DND-41 (cell line): ENCODE results near the gene IGF2.

Experiments
- CTCF ChIP-seq: IDR thresholded peaks from 2 replicates; pipeline ENCODE4 v1.5.1; 2012; ENCODE audit warnings: borderline replicate concordance, low read length, moderate library complexity, mild to moderate bottlenecking; ENCODE audit not compliant: poor library complexity, severe bottlenecking; ENCODE audit errors: extremely low read depth
- EZH2 ChIP-seq: IDR thresholded peaks from 3 replicates; pipeline ENCODE4 v1.6.1; 2012; ENCODE audit warnings: borderline replicate concordance, low read depth, mild to moderate bottlenecking, moderate library complexity, low read length, inconsistent platforms; ENCODE audit not compliant: severe bottlenecking

DNA sequence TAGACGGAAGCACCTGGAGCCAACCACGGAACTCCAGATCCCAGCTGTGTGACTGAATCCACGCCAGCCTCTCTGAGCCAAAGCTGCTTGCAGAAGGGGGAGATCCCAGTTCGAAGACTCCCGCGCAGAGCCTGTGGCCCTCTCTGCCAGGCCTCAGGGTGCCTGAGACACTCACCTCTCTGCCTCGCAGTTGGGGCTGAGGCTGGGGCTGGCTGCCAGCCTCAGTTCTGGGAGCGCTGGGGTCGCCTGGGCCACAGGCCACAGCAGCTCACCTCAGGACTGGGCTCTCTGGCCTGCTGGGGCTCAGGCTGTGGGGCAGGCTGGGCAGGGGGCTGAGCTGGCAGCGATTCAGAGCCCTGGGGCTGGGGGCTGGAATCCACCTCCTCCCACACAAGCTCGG lies 8.2 kb upstream of the IGF2 start:
- no peak for TF ChIP-seq CTCF
- no peak for TF ChIP-seq EZH2
